Lower lobe of right lung (tissue), 2 donors: ENCODE measurements around the gene ZNF654. TPM values are rescaled to one million over a fixed set of nuclear protein-coding genes. Genes with fewer than 3 reads are reported as not detected.

ENCODE experiments used
- ATAC-seq, 2 donors: fragments of 200-7000 bp; cut with Tn5 transposase; one replicate each; pipeline ENCODE4 v1.9.1; 2020 to 2022; ENCODE audit warnings: mild to moderate bottlenecking in 2 of 2, moderate library complexity in 2 of 2
- DNase-seq: peaks from one replicate; pipeline ENCODE4 v3.0.0-alpha.2; 2020
- H3K27ac ChIP-seq: fragments of 200-600 bp; one replicate; pipeline ENCODE4 v1.8.0; 2022
- H3K27me3 ChIP-seq: fragments of 200-600 bp; one replicate; pipeline ENCODE4 v1.8.0; 2022; ENCODE audit warnings: low read depth
- H3K36me3 ChIP-seq: fragments of 200-600 bp; one replicate; pipeline ENCODE4 v1.8.0; 2022; ENCODE audit warnings: mild to moderate bottlenecking
- H3K4me1 ChIP-seq: fragments of 200-600 bp; one replicate; pipeline ENCODE4 v1.8.0; 2022
- H3K4me3 ChIP-seq: fragments of 200-600 bp; one replicate; pipeline ENCODE4 v1.8.0; 2022; ENCODE audit warnings: mild to moderate bottlenecking
- H3K9me3 ChIP-seq: fragments of 200-600 bp; one replicate; pipeline ENCODE4 v1.8.0; 2022
- intact Hi-C: fragments of 100-400 bp; cut with DNase I; formaldehyde crosslinking; loops from one replicate; pipeline ENCODE4 v1.11.0; 2022
- total RNA-seq: library from RNA; stranded (reverse); fragmentation: NEBNext Ultra II Directional; extraction: Animal tissue kit (Norgen Biotek cat#: 25700); gene quantifications from one replicate; pipeline ENCODE4 v1.2.1, GENCODE V29; 2021
- TF ChIP-seq, protein P1 (sequence below): fragments of 200-600 bp; IDR thresholded peaks from one replicate; pipeline ENCODE4 v1.8.0; 2022; ENCODE audit warnings: antibody characterized with exemption, mild to moderate bottlenecking
- donor health status: DM: no; HTN: yes; CAD: no; lungs with severe emphysema.

Gene ZNF654
- total RNA-seq, 1 donor from 2014 or later = 16.6 TPM

DNA sequence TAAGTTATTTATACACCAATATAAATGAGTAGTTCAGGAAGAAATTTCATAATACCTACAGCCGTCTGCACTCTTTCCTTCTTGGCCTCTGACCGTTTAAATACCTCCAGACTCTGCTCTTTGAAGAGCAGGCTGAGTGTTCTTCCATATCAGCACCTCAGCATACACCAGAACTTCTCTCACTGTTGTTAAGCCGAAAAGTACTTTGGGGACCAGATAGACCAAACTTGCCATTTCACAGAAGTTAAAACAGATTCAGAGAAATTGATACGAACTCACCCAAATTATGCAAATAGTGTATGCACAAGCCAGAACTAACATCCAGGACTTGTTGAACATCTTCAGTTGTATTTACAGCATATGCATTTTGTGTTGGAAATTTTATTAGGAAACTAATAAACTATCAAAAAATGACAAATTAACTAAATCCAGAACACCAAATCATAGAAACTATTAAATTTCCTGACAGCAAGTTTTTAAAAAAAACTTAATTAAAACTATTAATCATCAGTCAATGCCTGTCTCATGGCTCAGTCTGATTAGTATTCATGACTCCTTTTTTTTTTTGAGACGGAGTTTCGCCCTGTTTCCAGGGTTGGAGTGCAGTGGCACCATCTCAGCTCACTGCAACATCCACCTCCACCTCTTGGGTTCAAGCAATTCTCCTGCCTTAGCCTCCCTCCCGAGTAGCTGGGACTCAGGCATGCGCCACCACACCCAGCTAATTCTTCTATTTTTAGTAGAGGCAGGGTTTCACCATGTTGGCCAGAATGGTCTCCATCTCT, 24.4 kb upstream of the ZNF654 start:
- ATAC-seq (no peak), DNase-seq (no peak)
- TF ChIP-seq, protein P1, sequence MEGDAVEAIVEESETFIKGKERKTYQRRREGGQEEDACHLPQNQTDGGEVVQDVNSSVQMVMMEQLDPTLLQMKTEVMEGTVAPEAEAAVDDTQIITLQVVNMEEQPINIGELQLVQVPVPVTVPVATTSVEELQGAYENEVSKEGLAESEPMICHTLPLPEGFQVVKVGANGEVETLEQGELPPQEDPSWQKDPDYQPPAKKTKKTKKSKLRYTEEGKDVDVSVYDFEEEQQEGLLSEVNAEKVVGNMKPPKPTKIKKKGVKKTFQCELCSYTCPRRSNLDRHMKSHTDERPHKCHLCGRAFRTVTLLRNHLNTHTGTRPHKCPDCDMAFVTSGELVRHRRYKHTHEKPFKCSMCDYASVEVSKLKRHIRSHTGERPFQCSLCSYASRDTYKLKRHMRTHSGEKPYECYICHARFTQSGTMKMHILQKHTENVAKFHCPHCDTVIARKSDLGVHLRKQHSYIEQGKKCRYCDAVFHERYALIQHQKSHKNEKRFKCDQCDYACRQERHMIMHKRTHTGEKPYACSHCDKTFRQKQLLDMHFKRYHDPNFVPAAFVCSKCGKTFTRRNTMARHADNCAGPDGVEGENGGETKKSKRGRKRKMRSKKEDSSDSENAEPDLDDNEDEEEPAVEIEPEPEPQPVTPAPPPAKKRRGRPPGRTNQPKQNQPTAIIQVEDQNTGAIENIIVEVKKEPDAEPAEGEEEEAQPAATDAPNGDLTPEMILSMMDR = no peak

DNA sequence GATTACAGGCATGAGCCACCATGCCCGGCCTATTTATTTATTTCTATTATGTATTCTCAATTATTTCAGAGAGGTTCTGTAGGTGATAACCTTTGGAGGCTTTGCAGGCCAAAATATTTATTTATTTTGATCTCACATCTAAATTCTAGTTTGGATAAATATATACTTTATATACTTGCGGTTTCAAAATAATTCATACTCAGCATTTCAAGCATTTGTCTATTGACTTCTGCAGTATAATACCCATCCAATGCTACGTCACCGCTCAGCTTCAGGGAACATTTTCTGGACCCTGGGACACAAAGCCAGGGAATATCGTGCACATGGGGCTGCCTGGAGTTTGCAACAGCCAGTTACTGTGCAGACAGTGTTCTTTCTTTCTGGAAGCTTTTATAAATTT, 22.8 kb upstream of the ZNF654 start:
- ATAC-seq (no peak), DNase-seq (no peak)
- H3K36me3 ChIP-seq = no peaks in the 10 kb centered on the region
- no peak overlapping the region for H3K4me3 ChIP-seq
- H3K27me3 ChIP-seq = no peaks in the 10 kb centered on the region
- TF ChIP-seq, protein P1 = no peak
- H3K27ac ChIP-seq = no peak overlapping the region
- intact Hi-C loops = no loop called here
- H3K9me3 ChIP-seq = no peaks in the 10 kb centered on the region
- H3K4me1 ChIP-seq = no peaks in the 10 kb centered on the region

More for the DNA sequence above, 24.4 kb upstream of the ZNF654 start:
- intact Hi-C loops = no loop called here
- Histone ChIP-seq H3K4me3 (no peak overlapping the region), H3K4me1 (no peaks in the 10 kb centered on the region), H3K9me3 (no peaks in the 10 kb centered on the region), H3K27ac (no peak overlapping the region), H3K36me3 (no peaks in the 10 kb centered on the region), H3K27me3 (no peaks in the 10 kb centered on the region)

DNA sequence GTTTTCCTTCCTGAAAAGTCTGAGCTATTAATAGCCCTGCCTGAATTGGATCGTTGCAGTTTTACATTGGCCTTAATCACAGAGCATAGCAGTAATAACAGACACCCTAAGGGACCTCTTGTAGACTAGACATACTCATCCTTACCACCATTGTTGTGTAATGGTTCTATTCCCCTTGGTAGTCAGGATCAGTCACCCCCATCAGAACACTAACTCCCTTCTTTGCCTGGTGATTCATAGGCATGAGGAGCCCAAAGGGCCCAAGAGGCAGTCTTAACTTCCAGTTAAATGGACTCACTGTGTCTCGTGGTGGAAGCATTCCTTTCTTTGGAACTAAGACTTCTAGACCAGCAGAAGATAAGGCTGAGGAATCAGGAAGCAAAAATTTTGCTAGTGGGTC, 20.5 kb upstream of the ZNF654 start:
- TF ChIP-seq, protein P1 = no peak
- H3K9me3 ChIP-seq = no peaks in the 10 kb centered on the region

DNA sequence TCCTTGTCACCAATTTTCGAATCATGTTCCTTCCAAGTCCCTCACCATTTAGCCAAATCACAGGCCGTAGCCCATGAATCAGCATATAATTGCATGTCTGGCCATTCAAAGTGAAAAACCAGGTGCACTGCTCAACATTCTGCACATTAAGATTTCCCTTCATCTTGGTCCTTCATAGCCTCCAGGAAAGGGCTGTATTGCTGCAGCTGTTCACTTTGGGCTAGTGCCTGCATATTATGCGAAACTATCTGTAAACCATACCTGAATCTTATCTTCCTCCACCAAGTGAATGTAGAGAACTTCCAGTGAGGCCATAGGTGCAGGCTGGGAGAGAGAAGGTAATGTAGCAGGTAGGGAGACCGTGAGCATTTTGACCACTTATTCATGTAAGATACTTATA, 18.5 kb upstream of the ZNF654 start:
- H3K9me3 ChIP-seq = no peaks in the 10 kb centered on the region
- DNase-seq (no peak), ATAC-seq (no peak)
- H3K4me3 ChIP-seq = no peak overlapping the region
- H3K27me3 ChIP-seq = no peaks in the 10 kb centered on the region
- TF ChIP-seq, protein P1 = no peak
- H3K36me3 ChIP-seq = no peaks in the 10 kb centered on the region
- intact Hi-C loops = no loop called here
- H3K27ac ChIP-seq = no peak overlapping the region
- H3K4me1 ChIP-seq = no peaks in the 10 kb centered on the region

More for the DNA sequence above, 20.5 kb upstream of the ZNF654 start:
- DNase-seq (no peak), ATAC-seq (no peak)
- Histone ChIP-seq H3K4me3 (no peak overlapping the region), H3K27me3 (no peaks in the 10 kb centered on the region), H3K27ac (no peak overlapping the region), H3K36me3 (no peaks in the 10 kb centered on the region), H3K4me1 (no peaks in the 10 kb centered on the region)
- intact Hi-C loops = no loop called here

DNA sequence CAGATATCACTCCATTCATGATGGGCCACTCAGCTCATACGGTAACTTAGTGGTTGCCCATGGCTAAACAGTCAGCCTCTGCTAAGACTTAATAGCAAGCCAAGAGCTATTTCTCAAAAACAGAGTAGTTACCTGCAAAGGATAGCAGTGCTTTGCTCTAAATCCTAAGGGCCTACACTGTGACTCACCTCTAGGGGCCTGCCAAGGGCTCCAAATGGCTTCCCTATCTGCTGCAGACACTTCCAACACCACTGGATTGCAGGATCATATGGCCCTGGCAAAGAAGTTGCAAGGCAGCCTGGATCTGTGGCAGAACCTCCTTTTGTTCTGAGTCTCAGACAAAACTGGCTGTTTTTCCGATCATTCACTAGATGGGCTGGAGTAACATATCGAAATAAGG, 18.1 kb upstream of the ZNF654 start:
- Histone ChIP-seq H3K9me3 (no peaks in the 10 kb centered on the region), H3K27me3 (no peaks in the 10 kb centered on the region), H3K4me3 (no peak overlapping the region), H3K27ac (no peak overlapping the region), H3K4me1 (no peaks in the 10 kb centered on the region), H3K36me3 (no peaks in the 10 kb centered on the region)
- intact Hi-C loops = no loop called here
- DNase-seq (no peak), ATAC-seq (no peak)
- TF ChIP-seq, protein P1 = no peak
